ENCODE measurements around the gene TAMALIN. TPM values are rescaled to one million over a fixed set of nuclear protein-coding genes. Genes with fewer than 3 reads are reported as not detected.

Gene TAMALIN
- total RNA-seq: 10 to 100 TPM; 20.8 to 84.1 (median 38.6) TPM
- 10 to 100 TPM; 16.8 to 21.8 TPM for polyA plus RNA-seq
- long read RNA-seq, donor 1, partial matches to known transcripts: 0 of 10 reads
- long read RNA-seq, donor 1, other reads (novel, unspliced or antisense): 10 of 10 reads
- long read RNA-seq, donor 2, transcript GRASP-201 (8 exons, 1,933 nt): major isoform, 5 of 5 reads
- long read RNA-seq, donor 2, partial matches to known transcripts: 0 of 5 reads
- long read RNA-seq, donor 2, other reads (novel, unspliced or antisense): 0 of 5 reads
- long read RNA-seq, donor 3, transcript GRASP-201 (8 exons, 1,933 nt): major isoform, 45 of 57 reads
- long read RNA-seq, donor 3, partial matches to known transcripts: 1 of 57 reads
- long read RNA-seq, donor 3, other reads (novel, unspliced or antisense): 8 of 57 reads

GRCh38 chr12:52006726-52007157 is at the start of gene TAMALIN:
Gene TAMALIN (plus strand): TSS chr12:52006946. CDS start chr12:52007020, 74 bp downstream.
- Histone ChIP-seq H3K27ac (peak within 1 kb of the TSS; percentile 87 to 98), H3K36me3 (no peaks in the 10 kb centered on the region), H3K4me3 (peak within 1 kb of the TSS; percentile 86), H3K27me3 (no peaks in the 10 kb centered on the region), H3K9me3 (no peaks in the 10 kb centered on the region), H3K4me1 (ENCODE audit: insufficient read depth) (peaks cover 23% of the 10 kb centered on the region)
- no peak for TF ChIP-seq EP300 (IDR thresholded peaks at IDR 0.05)
- peak; percentile 88 for TF ChIP-seq POLR2A (IDR thresholded peaks at IDR 0.05)
- intact Hi-C loops (cut with DNase I): loop anchor here in 1 of 4 donors (5.0 kb wide), 1 partner anchor 76 kb away; no protein-coding TSS in a partner anchor
- WGBS, 3 donors: 0 to 1% (median 1%) methylated on average over 14 to 60 of the region's 60 CpGs
- DNase-seq: peak; percentile 82 to 88 (median 87)

- WGBS, 3 donors: 97 to 99% (median 98%) methylated on average over 13 of the region's 13 CpGs
- Histone ChIP-seq H3K4me1 (ENCODE audit: insufficient read depth) (peaks cover 4% of the 10 kb centered on the region), H3K27ac (no peak overlapping the region), H3K27me3 (no peaks in the 10 kb centered on the region), H3K36me3 (no peaks in the 10 kb centered on the region), H3K4me3 (no peak overlapping the region), H3K9me3 (no peaks in the 10 kb centered on the region)
- DNase-seq: no peak
- intact Hi-C loops (cut with DNase I): no loop called here
- TF ChIP-seq POLR2A (IDR thresholded peaks at IDR 0.05) (no peak), CTCF (IDR thresholded peaks at IDR 0.05) (no peak), EP300 (IDR thresholded peaks at IDR 0.05) (no peak)
These were observed 48.2 kb upstream of the TAMALIN start for GRCh38 chr12:51958542-51958941.

GRCh38 chr12:51959211-51959610 is 47.5 kb upstream of the TAMALIN start:
- DNase-seq: no peak
- Histone ChIP-seq H3K27ac (no peak overlapping the region), H3K27me3 (no peaks in the 10 kb centered on the region), H3K9me3 (no peaks in the 10 kb centered on the region), H3K4me1 (ENCODE audit: insufficient read depth) (peaks cover 4% of the 10 kb centered on the region), H3K4me3 (no peak overlapping the region), H3K36me3 (no peaks in the 10 kb centered on the region)
- 67 to 84% (median 82%) methylated on average over 3 of the region's 3 CpGs for WGBS, 3 donors
- intact Hi-C loops (cut with DNase I): no loop called here
- TF ChIP-seq CTCF (IDR thresholded peaks at IDR 0.05) (no peak), EP300 (IDR thresholded peaks at IDR 0.05) (no peak), POLR2A (IDR thresholded peaks at IDR 0.05) (no peak)

GRCh38 chr12:51959921-51960320 is 46.8 kb upstream of the TAMALIN start:
- intact Hi-C loops (cut with DNase I): no loop called here
- H3K9me3 ChIP-seq: no peaks in the 10 kb centered on the region
- no peaks in the 10 kb centered on the region for H3K27me3 ChIP-seq
- TF ChIP-seq EP300 (IDR thresholded peaks at IDR 0.05) (no peak), CTCF (IDR thresholded peaks at IDR 0.05) (no peak), POLR2A (IDR thresholded peaks at IDR 0.05) (no peak)
- no peak overlapping the region for H3K27ac ChIP-seq
- H3K36me3 ChIP-seq: no peaks in the 10 kb centered on the region
- H3K4me1 ChIP-seq (ENCODE audit: insufficient read depth): no peaks in the 10 kb centered on the region
- H3K4me3 ChIP-seq: no peak overlapping the region
- WGBS, 3 donors: 94 to 99% (median 95%) methylated on average over 4 of the region's 4 CpGs
- DNase-seq: no peak

GRCh38 chr12:51960488-51960887 is 46.3 kb upstream of the TAMALIN start:
- no peak overlapping the region for H3K27ac ChIP-seq
- TF ChIP-seq CTCF (IDR thresholded peaks at IDR 0.05): no peak
- no peak for TF ChIP-seq POLR2A (IDR thresholded peaks at IDR 0.05)
- TF ChIP-seq EP300 (IDR thresholded peaks at IDR 0.05): no peak

More at GRCh38 chr12:51960488-51960887, 46.3 kb upstream of the TAMALIN start:
- no peak for DNase-seq
- H3K4me3 ChIP-seq: no peak overlapping the region
- no peaks in the 10 kb centered on the region for H3K9me3 ChIP-seq
- no peaks in the 10 kb centered on the region for H3K4me1 ChIP-seq (ENCODE audit: insufficient read depth)
- no peaks in the 10 kb centered on the region for H3K27me3 ChIP-seq
- 81 to 89% (median 84%) methylated on average over 1 of the region's 1 CpG for WGBS, 3 donors
- intact Hi-C loops (cut with DNase I): no loop called here
- no peaks in the 10 kb centered on the region for H3K36me3 ChIP-seq

Measured in ovary (tissue), 10 donors.